Superior temporal gyrus (tissue), 1 donor: Measurements from ENCODE around the gene BCL2.

Source experiments
- DNase-seq: peaks from one replicate; pipeline ENCODE4 v3.0.0-alpha.2; 2016; ENCODE audit errors: extremely low spot score

The BCL2 gene

GRCh38 chr18:63107931-63108330 is 211.6 kb downstream of the BCL2 start:
- DNase-seq, result no peak

GRCh38 chr18:63107171-63107845 is 212.3 kb downstream of the BCL2 start:
- DNase-seq, result no peak

- DNase-seq, result no peak
Observed at GRCh38 chr18:63106727-63107126, 212.8 kb downstream of the BCL2 start.

- no peak for DNase-seq
Observed at GRCh38 chr18:63105636-63106316, 213.8 kb downstream of the BCL2 start.

- DNase-seq, result no peak
Observed at GRCh38 chr18:63104868-63105267, 214.7 kb downstream of the BCL2 start.

GRCh38 chr18:63102941-63103744 is 216.4 kb downstream of the BCL2 start:
- DNase-seq, result no peak

- DNase-seq, result no peak
Observed at GRCh38 chr18:63100630-63101055, 218.9 kb downstream of the BCL2 start.

- DNase-seq, result no peak
Observed at GRCh38 chr18:63099848-63100629, 219.5 kb downstream of the BCL2 start.

GRCh38 chr18:63099091-63099840 is 220.3 kb downstream of the BCL2 start:
- DNase-seq, result no peak

GRCh38 chr18:63098018-63098981 is 221.3 kb downstream of the BCL2 start:
- DNase-seq, result no peak

- DNase-seq, result no peak
Observed at GRCh38 chr18:63097178-63097577, 222.4 kb downstream of the BCL2 start.

- no peak for DNase-seq
Observed at GRCh38 chr18:63096327-63096874, 223.2 kb downstream of the BCL2 start.

- DNase-seq, result no peak
Observed at GRCh38 chr18:63095768-63096167, 223.8 kb downstream of the BCL2 start.

GRCh38 chr18:63091671-63092364 is 227.8 kb downstream of the BCL2 start:
- no peak for DNase-seq

GRCh38 chr18:63090334-63090733 is 229.2 kb downstream of the BCL2 start:
- no peak for DNase-seq

- DNase-seq, result no peak
Observed at GRCh38 chr18:63089041-63089440, 230.5 kb downstream of the BCL2 start.

GRCh38 chr18:63088262-63088661 is 231.3 kb downstream of the BCL2 start:
- no peak for DNase-seq

GRCh38 chr18:63087421-63088230 is 231.9 kb downstream of the BCL2 start:
- no peak for DNase-seq
